ENCODE measurements around the gene FAAP100.

Gene FAAP100

GRCh38 chr17:81511804-81512561 lies 40.2 kb downstream of the FAAP100 start:
- DNase-seq (ENCODE audit: low read depth), result no peak

- DNase-seq (ENCODE audit: low read depth), result no peak
Measured at GRCh38 chr17:81511554-81511803, 40.7 kb downstream of the FAAP100 start.

- DNase-seq (ENCODE audit: low read depth), result no peak
Measured at GRCh38 chr17:81510785-81511553, 41.2 kb downstream of the FAAP100 start.

GRCh38 chr17:81509972-81510784 lies 42.0 kb downstream of the FAAP100 start:
- DNase-seq (ENCODE audit: low read depth), result no peak

DNA sequence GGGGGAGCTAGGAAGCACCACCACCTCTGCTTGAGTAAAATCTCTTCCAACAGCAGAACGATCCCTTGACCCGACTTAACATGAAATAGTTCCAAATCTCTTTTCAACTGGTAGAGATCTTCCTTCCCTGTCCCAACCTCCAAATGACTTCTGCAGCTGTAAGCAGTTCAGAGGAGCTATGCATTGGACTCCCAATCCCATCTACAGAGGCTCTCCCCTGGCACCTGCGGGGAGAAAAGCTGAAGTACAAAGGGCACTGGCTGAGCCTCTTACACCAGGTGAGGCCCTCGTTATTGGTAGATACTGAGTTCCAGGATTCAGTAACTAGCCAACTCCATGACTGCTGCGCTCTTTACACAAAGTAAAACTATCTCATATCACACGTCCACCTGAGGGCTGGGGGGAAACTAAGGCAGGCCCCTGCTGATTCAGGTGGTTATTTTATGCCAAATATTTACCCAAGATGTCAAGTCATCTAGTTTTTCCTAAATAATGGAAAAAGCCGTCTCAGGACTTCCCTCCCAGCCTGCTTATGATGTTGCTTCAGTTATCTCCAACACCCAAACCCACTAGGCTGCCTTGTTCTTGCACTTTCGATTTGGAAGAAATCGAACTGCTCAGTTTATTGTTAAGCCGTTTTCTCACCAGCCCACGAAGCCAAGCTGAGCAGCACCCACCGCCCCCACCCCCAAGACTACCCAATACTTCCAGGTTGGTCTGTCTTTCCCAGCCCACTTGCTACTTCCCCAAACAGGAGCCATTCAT lies 42.8 kb downstream of the FAAP100 start:
- DNase-seq (ENCODE audit: low read depth), result no peak

- no peak for DNase-seq (ENCODE audit: low read depth)
Measured at GRCh38 chr17:81508639-81509206, 43.4 kb downstream of the FAAP100 start.

GRCh38 chr17:81503619-81504018 lies 48.5 kb downstream of the FAAP100 start:
- no peak for DNase-seq (ENCODE audit: low read depth)

- no peak for DNase-seq (ENCODE audit: low read depth)
Measured at GRCh38 chr17:81502471-81503017, 49.6 kb downstream of the FAAP100 start.

DNA sequence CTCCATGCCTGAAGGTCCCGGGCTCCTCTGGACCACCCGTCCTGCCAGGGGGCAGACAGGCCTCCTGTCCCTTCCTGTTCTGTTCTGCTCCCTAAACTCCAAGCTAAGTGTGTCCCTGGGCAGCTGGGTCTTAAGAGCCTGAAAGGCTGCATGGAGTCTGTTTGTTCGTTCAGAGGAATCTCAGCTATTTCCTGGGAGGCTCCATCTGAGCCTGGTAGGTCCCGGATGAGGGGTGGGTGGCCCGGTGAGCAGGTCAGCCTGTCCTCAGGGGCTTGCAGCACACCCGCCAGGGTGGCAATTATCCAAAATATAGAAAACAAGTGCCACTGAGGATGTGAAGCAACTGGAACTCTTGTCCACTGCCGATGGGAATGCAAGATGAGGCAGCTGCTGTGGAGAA lies 52.1 kb downstream of the FAAP100 start:
- no peak for DNase-seq (ENCODE audit: low read depth)

- no peak for DNase-seq (ENCODE audit: low read depth)
Measured at GRCh38 chr17:81499601-81499970, 52.6 kb downstream of the FAAP100 start.

DNA sequence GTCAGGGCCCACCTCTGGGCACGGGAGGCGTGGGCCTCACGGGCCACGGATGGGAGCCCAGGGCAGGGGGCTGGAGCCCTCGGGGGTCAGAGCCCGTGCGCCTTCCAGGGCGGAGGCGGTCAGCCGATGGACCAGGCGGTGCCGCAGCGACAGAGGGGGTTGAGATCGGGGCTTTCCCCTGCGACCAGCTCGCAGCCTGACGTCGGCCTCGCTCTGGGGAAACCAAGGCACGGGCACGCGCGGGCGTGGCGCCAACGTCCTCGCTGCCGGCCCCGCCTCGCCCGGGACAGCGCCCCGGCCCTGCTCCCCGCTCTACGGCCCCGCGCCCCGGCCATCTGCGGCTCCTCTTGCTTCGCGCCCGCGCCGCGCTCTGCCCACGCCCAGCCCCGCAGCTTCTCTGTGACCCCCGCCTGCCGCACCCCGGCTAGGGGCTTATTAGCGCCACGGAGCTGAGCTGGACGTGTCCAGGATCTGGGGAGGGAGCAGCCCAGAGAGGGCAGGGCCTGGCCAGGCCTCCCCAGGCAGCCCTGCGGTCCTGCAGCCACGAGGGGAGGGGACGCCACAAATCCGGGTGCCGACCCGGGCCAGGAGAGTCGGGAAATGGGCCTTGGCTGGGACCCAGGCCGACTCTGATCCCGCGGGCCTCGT lies 53.1 kb downstream of the FAAP100 start:
- no peak for DNase-seq (ENCODE audit: low read depth)

GRCh38 chr17:81494626-81495377 lies 57.4 kb downstream of the FAAP100 start:
- DNase-seq (ENCODE audit: low read depth), result no peak

GRCh38 chr17:81493198-81494038 lies 58.7 kb downstream of the FAAP100 start:
- no peak for DNase-seq (ENCODE audit: low read depth)

DNA sequence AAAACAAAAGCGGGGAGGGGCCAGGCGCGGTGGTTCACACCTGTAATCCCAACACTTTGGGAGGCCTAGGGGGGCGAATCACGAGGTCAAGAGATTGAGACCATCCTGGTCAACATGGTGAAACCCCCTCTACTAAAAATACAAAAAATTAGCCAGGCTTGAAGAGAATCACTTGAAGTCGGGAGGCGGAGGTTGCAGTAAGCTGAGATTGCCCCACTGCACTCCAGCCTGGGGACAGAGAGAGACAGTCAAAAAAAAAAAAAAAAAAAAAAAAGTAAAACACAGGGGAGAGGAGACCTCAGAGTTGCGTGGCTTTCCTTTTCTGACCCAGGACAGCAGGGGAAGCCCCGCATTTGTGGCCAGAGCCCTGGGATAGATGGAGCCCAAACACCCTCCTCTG lies 59.4 kb downstream of the FAAP100 start:
- DNase-seq (ENCODE audit: low read depth), result no peak

DNA sequence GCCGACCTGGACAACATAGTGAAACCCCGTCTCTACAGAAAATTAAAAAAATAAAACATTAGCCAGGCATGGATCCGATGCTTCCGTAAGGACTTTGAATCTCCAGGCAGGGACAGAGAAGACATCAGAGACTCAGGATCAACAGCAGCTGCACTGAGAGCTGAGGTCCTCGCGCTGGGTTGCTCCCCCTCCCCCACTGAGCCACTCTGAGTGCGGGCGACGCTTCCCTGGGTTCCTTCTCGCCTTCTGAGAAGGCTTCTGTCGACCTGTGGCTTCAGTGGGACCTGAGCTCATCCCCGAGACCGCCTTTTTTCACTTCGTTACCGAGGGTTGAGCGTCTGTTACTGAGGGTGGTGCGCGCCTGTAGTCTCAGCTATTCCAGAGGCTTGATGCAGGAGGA lies 60.0 kb downstream of the FAAP100 start:
- DNase-seq (ENCODE audit: low read depth), result no peak

GRCh38 chr17:81491761-81492160 lies 60.4 kb downstream of the FAAP100 start:
- no peak for DNase-seq (ENCODE audit: low read depth)

GRCh38 chr17:81491181-81491581 lies 61.0 kb downstream of the FAAP100 start:
- no peak for DNase-seq (ENCODE audit: low read depth)

- DNase-seq (ENCODE audit: low read depth), result no peak
Measured at GRCh38 chr17:81489998-81490992, 61.9 kb downstream of the FAAP100 start.

Data from T follicular helper cell (primary cell).